NCI-H2107 treated with DMSO at 0.1 percent for 48 hours (cell line): Measurements from ENCODE around the gene SMIM23.

Source experiments
- DNase-seq: peaks from one replicate; lab custom pipeline; 2025; ENCODE audit not compliant: unreplicated experiment; lab: John Stamatoyannopoulos, UW

Gene SMIM23

GRCh38 chr5:171785517-171785916 is at the start of gene SMIM23:
Gene SMIM23 (plus strand): TSS chr5:171785817. CDS start chr5:171785872, 55 bp downstream.
- DNase-seq: no peak

- DNase-seq: no peak
Measured at GRCh38 chr5:171736976-171737891, 48.4 kb upstream of the SMIM23 start.

GRCh38 chr5:171738501-171738900 is 47.1 kb upstream of the SMIM23 start:
- DNase-seq: no peak

- no peak for DNase-seq
Measured at GRCh38 chr5:171739271-171739670, 46.3 kb upstream of the SMIM23 start.

GRCh38 chr5:171743436-171744076 is 42.1 kb upstream of the SMIM23 start:
- DNase-seq: no peak

- DNase-seq: no peak
Measured at GRCh38 chr5:171744264-171744663, 41.4 kb upstream of the SMIM23 start.

GRCh38 chr5:171744882-171745281 is 40.7 kb upstream of the SMIM23 start:
- no peak for DNase-seq

- no peak for DNase-seq
Measured at GRCh38 chr5:171745602-171746001, 40.0 kb upstream of the SMIM23 start.

GRCh38 chr5:171747061-171747859 is 38.4 kb upstream of the SMIM23 start:
- DNase-seq: no peak

GRCh38 chr5:171748720-171749119 is 36.9 kb upstream of the SMIM23 start:
- DNase-seq: no peak

GRCh38 chr5:171749365-171749764 is 36.3 kb upstream of the SMIM23 start:
- DNase-seq: no peak

GRCh38 chr5:171750311-171750788 is 35.3 kb upstream of the SMIM23 start:
- no peak for DNase-seq

GRCh38 chr5:171755354-171755821 is 30.2 kb upstream of the SMIM23 start:
- no peak for DNase-seq

GRCh38 chr5:171757853-171758535 is 27.6 kb upstream of the SMIM23 start:
- DNase-seq: no peak

- no peak for DNase-seq
Measured at GRCh38 chr5:171759777-171760176, 25.8 kb upstream of the SMIM23 start.

GRCh38 chr5:171762021-171762608 is 23.5 kb upstream of the SMIM23 start:
- DNase-seq: no peak

- DNase-seq: no peak
Measured at GRCh38 chr5:171762903-171763302, 22.7 kb upstream of the SMIM23 start.

- DNase-seq: no peak
Measured at GRCh38 chr5:171764265-171764664, 21.4 kb upstream of the SMIM23 start.

- DNase-seq: no peak
Measured at GRCh38 chr5:171766875-171767274, 18.7 kb upstream of the SMIM23 start.

- DNase-seq: no peak
Measured at GRCh38 chr5:171770153-171770552, 15.5 kb upstream of the SMIM23 start.
